ENCODE measurements around the gene TRIM72. TPM values are rescaled to one million over a fixed set of nuclear protein-coding genes. Genes with fewer than 3 reads are reported as not detected.

Gene TRIM72
- total and polyA plus RNA-seq, 2 of the 8 experiments (the other 6 are each of a cell fraction or from before 2014, with no cell fraction given) = 0.57 to 2.1 TPM

DNA sequence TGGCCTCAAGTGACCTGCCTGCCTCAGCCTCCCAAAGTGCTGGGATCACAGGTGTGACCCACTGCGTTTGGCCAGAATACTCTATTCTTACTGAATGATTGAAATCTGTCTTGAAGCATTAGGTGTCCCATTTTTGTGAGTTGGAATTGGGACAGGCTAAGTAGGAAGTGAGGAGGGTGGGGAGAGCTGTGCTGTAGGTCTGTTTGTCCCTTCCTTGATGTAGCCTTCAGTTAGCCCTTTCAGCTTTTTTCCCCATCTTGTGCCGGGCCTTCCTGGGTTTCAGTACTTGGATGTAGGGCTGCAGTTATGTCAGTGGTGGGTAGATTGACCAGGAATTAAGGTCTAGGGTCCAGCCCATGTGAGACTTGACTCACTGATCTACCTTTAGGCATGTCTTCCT, 20.0 kb upstream of the TRIM72 start:
- Histone ChIP-seq H2BK15ac (ENCODE audit: low read length) (no peak overlapping the region), H4K5ac (ENCODE audit: insufficient read length, low read depth, low read length) (no peak overlapping the region), H3K4me2 (ENCODE audit: insufficient read depth in 1 of 2, low read depth in 2 of 2, low read length in 2 of 2) (no peak overlapping the region), H2AK5ac (ENCODE audit: low read depth, low read length) (no peak overlapping the region), H3K36me3 (ENCODE audit: control insufficient read depth in 2 of 4, insufficient read depth in 4 of 4, low read length in 3 of 4) (peaks cover 50 to 77% (median 75%) of the 10 kb centered on the region in 4 experiments), H3K14ac (ENCODE audit: insufficient read length) (no peak overlapping the region), H2BK5ac (ENCODE audit: low read depth, low read length) (no peak overlapping the region), H3K4ac (replicated peaks; ENCODE audit: insufficient read length, low read depth, low read length) (no peak overlapping the region), H3K4me3 (ENCODE audit: extremely low read depth in 1 of 4, insufficient read depth in 2 of 4, low read depth in 3 of 4, low read length in 4 of 4) (no peak overlapping the region), H3K27me3 (replicated peaks in 1 of 4; ENCODE audit: control insufficient read depth in 3 of 4, extremely low read depth in 1 of 4, insufficient read depth in 3 of 4, low read length in 3 of 4) (no peaks in the 10 kb centered on the region), H3K18ac (ENCODE audit: extremely low read depth, low read length) (no peak overlapping the region), H2BK20ac (ENCODE audit: low read length) (no peak overlapping the region), H3K23ac (ENCODE audit: insufficient read length) (no peak overlapping the region), H2AFZ (ENCODE audit: low read length) (no peak overlapping the region), H4K8ac (ENCODE audit: extremely low read depth, insufficient read depth, low read length) (no peak overlapping the region), H3K27ac (ENCODE audit: low read depth, low read length) (no peak overlapping the region), H4K20me1 (replicated peaks in 1 of 2; ENCODE audit: control insufficient read depth in 1 of 2, insufficient read depth in 2 of 2, low read length in 2 of 2) (peaks cover 5 to 36% of the 10 kb centered on the region in 2 experiments), H3K79me2 (ENCODE audit: control insufficient read depth in 1 of 2, insufficient read depth in 2 of 2, low read length in 2 of 2) (peaks cover 0 to 22% of the 10 kb centered on the region in 2 experiments; a peak in 2 of 4 replicates), H3K9ac (replicated peaks in 1 of 4; ENCODE audit: extremely low read depth in 1 of 4, low read depth in 3 of 4, low read length in 3 of 4) (no peak overlapping the region), H3K56ac (replicated peaks; ENCODE audit: insufficient read length, low read depth, low read length) (no peak overlapping the region), H3K4me1 (replicated peaks in 1 of 4; ENCODE audit: control insufficient read depth in 3 of 4, insufficient read depth in 4 of 4, low read length in 3 of 4) (no peaks in the 10 kb centered on the region), H3K9me3 (ENCODE audit: insufficient read depth in 2 of 2, low read depth in 1 of 2, low read length in 1 of 2) (no peaks in the 10 kb centered on the region), H2BK12ac (ENCODE audit: low read depth, low read length) (no peak overlapping the region), H4K91ac (replicated peaks; ENCODE audit: insufficient read length, low read length) (no peak overlapping the region), H3K79me1 (ENCODE audit: low read depth, low read length) (peaks cover 7% of the 10 kb centered on the region), H2BK120ac (replicated peaks; ENCODE audit: low read depth, low read length) (no peak overlapping the region), H3K23me2 (ENCODE audit: low read depth, low read length) (no peaks in the 10 kb centered on the region)
- CTCF ChIA-PET (ENCODE audit: partially characterized antibody) = interaction anchor here (1.6 kb wide), 1 partner anchor 23 kb away, joined by 4 read pairs; the partner anchor contains the start of gene PYDC1
- 93% methylated on average over 2 of the region's 2 CpGs; no CpG with 5 or more reads in 1 of the 2 experiments for WGBS, 2 experiments (ENCODE audit: extremely low coverage in 1 of 2, insufficient coverage in 1 of 2, insufficient read length in 1 of 2, insufficient replicate concordance in 2 of 2, low coverage in 1 of 2, low lambda C conversion rate in 2 of 2, missing lambda C conversion rate in 1 of 2)
- POLR2A ChIA-PET (ENCODE audit: partially characterized antibody) = interaction anchor here (0.6 to 17.4 kb wide), 12 partner anchors 9 to 317 kb away, joined by 3 to 430 read pairs (median 6); partner anchors contain the start of genes FUS, KAT8, PYCARD and PYDC1
- no peak for DNase-seq (ENCODE audit: low read depth in 1 of 2, low spot score in 2 of 2)
- FAIRE-seq = no peak
- TF ChIP-seq POLR2AphosphoS5 (IDR thresholded peaks at IDR 0.05; ENCODE audit: low read depth, low read length) = peak; percentile 42
- no peak for TF ChIP-seq MAFK (IDR thresholded peaks at IDR 0.05; ENCODE audit: low read depth, low read length)

Measured in H1 (cell line).